Gastrocnemius medialis (tissue), 4 donors: ENCODE data around the gene TWSG1.

ENCODE experiments used
- POLR2A ChIP-seq, 2 donors: fragments of 450-650 bp; IDR thresholded peaks; one replicate each; pipeline ENCODE4 v1.6.1; 2017; ENCODE audit warnings: antibody characterized with exemption in 2 of 2, mild to moderate bottlenecking in 2 of 2, moderate library complexity in 2 of 2
- TF ChIP-seq, protein P1 (sequence below), 5 experiments: fragments of 450-650 bp in 3 of 5; fragments of 200-600 bp in 2 of 5; sonication (generic) in 2 of 5; IDR thresholded peaks in 4 of 5; conservative IDR thresholded peaks in 1 of 5; 1 replicate in 4 of 5; 2 replicates in 1 of 5; pipeline ENCODE4 v1.5.1; 2016 to 2019; ENCODE audit warnings: antibody characterized with exemption in 5 of 5, mild to moderate bottlenecking in 3 of 5, moderate library complexity in 3 of 5

DNA sequence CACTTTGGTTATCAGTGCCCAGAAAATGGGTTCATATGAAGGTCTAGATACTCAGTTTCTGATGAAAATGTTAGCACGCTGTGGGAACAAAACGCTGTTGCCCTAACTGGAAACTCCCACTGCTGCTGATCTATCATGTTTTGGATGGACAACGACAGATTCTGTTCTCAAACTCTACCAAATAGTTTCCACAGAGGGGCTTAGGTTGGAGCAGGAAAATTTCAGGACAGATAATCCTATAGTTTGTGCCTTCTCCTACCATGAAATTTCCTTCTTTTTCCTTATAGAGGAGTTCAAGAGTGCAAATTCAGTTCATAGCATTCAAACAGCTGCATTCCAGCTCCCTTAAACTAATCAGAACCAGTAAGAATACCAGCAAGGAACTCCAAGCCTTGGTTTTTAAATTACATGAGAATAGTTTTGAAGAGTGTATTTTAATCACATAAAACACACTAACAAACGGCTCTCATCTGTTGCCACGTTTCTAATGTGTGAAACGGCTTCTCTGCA, 82.0 kb downstream of the TWSG1 start:
- TF ChIP-seq, protein P1, sequence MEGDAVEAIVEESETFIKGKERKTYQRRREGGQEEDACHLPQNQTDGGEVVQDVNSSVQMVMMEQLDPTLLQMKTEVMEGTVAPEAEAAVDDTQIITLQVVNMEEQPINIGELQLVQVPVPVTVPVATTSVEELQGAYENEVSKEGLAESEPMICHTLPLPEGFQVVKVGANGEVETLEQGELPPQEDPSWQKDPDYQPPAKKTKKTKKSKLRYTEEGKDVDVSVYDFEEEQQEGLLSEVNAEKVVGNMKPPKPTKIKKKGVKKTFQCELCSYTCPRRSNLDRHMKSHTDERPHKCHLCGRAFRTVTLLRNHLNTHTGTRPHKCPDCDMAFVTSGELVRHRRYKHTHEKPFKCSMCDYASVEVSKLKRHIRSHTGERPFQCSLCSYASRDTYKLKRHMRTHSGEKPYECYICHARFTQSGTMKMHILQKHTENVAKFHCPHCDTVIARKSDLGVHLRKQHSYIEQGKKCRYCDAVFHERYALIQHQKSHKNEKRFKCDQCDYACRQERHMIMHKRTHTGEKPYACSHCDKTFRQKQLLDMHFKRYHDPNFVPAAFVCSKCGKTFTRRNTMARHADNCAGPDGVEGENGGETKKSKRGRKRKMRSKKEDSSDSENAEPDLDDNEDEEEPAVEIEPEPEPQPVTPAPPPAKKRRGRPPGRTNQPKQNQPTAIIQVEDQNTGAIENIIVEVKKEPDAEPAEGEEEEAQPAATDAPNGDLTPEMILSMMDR (IDR thresholded peaks at IDR 0.05 in 4 of 5, conservative IDR thresholded peaks at IDR 0.05 in 1 of 5) = no peak
- TF ChIP-seq POLR2A (IDR thresholded peaks at IDR 0.05) = no peak
